ENCODE measurements around the gene MBD2.

DNA sequence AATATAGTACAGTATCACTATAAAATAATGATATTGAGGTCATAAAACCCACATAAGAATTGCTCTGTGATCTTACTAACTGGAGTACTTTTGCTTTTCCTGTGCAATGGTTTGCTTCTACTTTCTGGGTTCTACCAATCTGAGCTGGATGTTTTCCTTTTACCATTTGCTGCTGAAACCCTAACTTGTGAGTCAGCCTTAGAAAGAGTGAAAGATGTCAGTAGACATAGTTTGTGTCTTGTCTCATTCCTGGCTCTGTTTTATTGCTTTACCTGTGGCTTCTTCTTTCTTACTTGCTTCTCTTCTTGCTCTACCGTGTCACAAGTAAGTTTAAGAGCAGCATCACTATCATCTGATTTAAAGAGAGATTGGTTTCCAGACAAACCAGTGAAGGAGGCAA is 61.0 kb downstream of the MBD2 start:
- TF ChIP-seq, protein P1, sequence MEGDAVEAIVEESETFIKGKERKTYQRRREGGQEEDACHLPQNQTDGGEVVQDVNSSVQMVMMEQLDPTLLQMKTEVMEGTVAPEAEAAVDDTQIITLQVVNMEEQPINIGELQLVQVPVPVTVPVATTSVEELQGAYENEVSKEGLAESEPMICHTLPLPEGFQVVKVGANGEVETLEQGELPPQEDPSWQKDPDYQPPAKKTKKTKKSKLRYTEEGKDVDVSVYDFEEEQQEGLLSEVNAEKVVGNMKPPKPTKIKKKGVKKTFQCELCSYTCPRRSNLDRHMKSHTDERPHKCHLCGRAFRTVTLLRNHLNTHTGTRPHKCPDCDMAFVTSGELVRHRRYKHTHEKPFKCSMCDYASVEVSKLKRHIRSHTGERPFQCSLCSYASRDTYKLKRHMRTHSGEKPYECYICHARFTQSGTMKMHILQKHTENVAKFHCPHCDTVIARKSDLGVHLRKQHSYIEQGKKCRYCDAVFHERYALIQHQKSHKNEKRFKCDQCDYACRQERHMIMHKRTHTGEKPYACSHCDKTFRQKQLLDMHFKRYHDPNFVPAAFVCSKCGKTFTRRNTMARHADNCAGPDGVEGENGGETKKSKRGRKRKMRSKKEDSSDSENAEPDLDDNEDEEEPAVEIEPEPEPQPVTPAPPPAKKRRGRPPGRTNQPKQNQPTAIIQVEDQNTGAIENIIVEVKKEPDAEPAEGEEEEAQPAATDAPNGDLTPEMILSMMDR (IDR thresholded peaks at IDR 0.05; ENCODE audit: control extremely low read depth in 1 of 3, insufficient read depth in 1 of 3, low read depth in 1 of 3, low read length in 3 of 3), result no peak
- TF ChIP-seq FOSL1 (IDR thresholded peaks at IDR 0.05; ENCODE audit: insufficient read depth, low read depth, low read length) (no peak), POLR2A (IDR thresholded peaks at IDR 0.05; ENCODE audit: control extremely low read depth in 1 of 2, low read depth in 2 of 2, low read length in 2 of 2) (no peak), SIX5 (IDR thresholded peaks at IDR 0.05; ENCODE audit: low read depth, low read length) (no peak), MAX (IDR thresholded peaks at IDR 0.05) (no peak), CHD2 (IDR thresholded peaks at IDR 0.05; ENCODE audit: low read length) (no peak)

Measured in H1 (cell line).